Naive thymus-derived CD4-positive, alpha-beta T cell (primary cell): ENCODE results near the gene CLRN3. TPM values are rescaled to one million over a fixed set of nuclear protein-coding genes. Genes with fewer than 3 reads are reported as not detected.

Experiments
- ATAC-seq: fragments of 150-1000 bp; cut with Tn5 transposase; 2 replicates; pipeline ENCODE4 v1.10.0; 2021; ENCODE audit warnings: mild to moderate bottlenecking, moderate library complexity
- CTCF ChIA-PET: fragments of 350-600 bp; sonication (Branson Sonifier 250); formaldehyde crosslinking; loops from one replicate; lab custom pipeline; 2021; ENCODE audit warnings: antibody characterized with exemption; lab: Charles Lee
- POLR2A ChIA-PET: fragments of 350-600 bp; sonication (Branson Sonifier 250); formaldehyde crosslinking; loops from one replicate; lab custom pipeline; 2021; ENCODE audit warnings: antibody characterized with exemption, inconsistent platforms; lab: Charles Lee
- DNase-seq, 9 donors: peaks; one replicate each; pipeline versions ENCODE4 v3.0.0 to v3.0.0-alpha.2; 2020 to 2022; ENCODE audit warnings: mixed read lengths in 1 of 9
- H3K27ac ChIP-seq: one replicate; pipeline ENCODE4 v1.7.0; 2013; ENCODE audit warnings: mild to moderate bottlenecking, low read depth, low read length, moderate library complexity
- H3K27me3 ChIP-seq, 2 donors: one replicate each; pipeline ENCODE4 v1.7.0; 2013; ENCODE audit warnings: low read length in 2 of 2, mild to moderate bottlenecking in 2 of 2, moderate library complexity in 2 of 2; ENCODE audit not compliant: control insufficient read depth in 2 of 2, insufficient read depth in 2 of 2
- H3K36me3 ChIP-seq, 3 experiments: 1 replicate in 2 of 3; 2 replicates in 1 of 3; pipeline ENCODE4 v1.7.0; 2013; ENCODE audit warnings: low read length in 3 of 3, mild to moderate bottlenecking in 3 of 3, moderate library complexity in 1 of 3; ENCODE audit not compliant: insufficient read depth in 3 of 3, control insufficient read depth in 2 of 3
- H3K4me1 ChIP-seq, 2 donors: one replicate each; pipeline ENCODE4 v1.7.0; 2013; ENCODE audit warnings: low read length in 2 of 2, mild to moderate bottlenecking in 2 of 2, moderate library complexity in 1 of 2; ENCODE audit not compliant: control insufficient read depth in 2 of 2, insufficient read depth in 2 of 2
- H3K4me3 ChIP-seq: 2 replicates; pipeline ENCODE4 v1.7.0; 2013; ENCODE audit warnings: mild to moderate bottlenecking, low read length
- H3K9me3 ChIP-seq, 3 experiments: 1 replicate in 2 of 3; 2 replicates in 1 of 3; pipeline ENCODE4 v1.7.0; 2013; ENCODE audit warnings: low read length in 3 of 3; ENCODE audit not compliant: control insufficient read depth in 2 of 3
- H3K27ac Mint-ChIP-seq, 9 donors: one replicate each; pipeline ENCODE4 v1.8.0; 2020 to 2022; ENCODE audit warnings: mixed read lengths in 9 of 9, mild to moderate bottlenecking in 8 of 9, moderate library complexity in 5 of 9, inconsistent platforms in 2 of 9
- H3K27me3 Mint-ChIP-seq, 5 donors: one replicate each; pipeline ENCODE4 v1.8.0; 2021 to 2022; ENCODE audit warnings: mixed read lengths in 5 of 5, mild to moderate bottlenecking in 1 of 5
- H3K36me3 Mint-ChIP-seq, 5 donors: one replicate each; pipeline ENCODE4 v1.8.0; 2020 to 2022; ENCODE audit warnings: mixed read lengths in 5 of 5, mild to moderate bottlenecking in 3 of 5, inconsistent platforms in 1 of 5
- H3K4me1 Mint-ChIP-seq, 7 donors: one replicate each; pipeline ENCODE4 v1.8.0; 2020 to 2022; ENCODE audit warnings: mixed read lengths in 7 of 7, mild to moderate bottlenecking in 3 of 7, inconsistent platforms in 1 of 7
- H3K4me3 Mint-ChIP-seq, 10 donors: one replicate each; pipeline ENCODE4 v1.8.0; 2020 to 2022; ENCODE audit warnings: mild to moderate bottlenecking in 10 of 10, mixed read lengths in 10 of 10, moderate library complexity in 6 of 10, inconsistent platforms in 2 of 10
- H3K9me3 Mint-ChIP-seq, 11 donors: one replicate each; pipeline ENCODE4 v1.8.0; 2020 to 2022; ENCODE audit warnings: mixed read lengths in 11 of 11, mild to moderate bottlenecking in 4 of 11, inconsistent platforms in 1 of 11, moderate library complexity in 1 of 11
- intact Hi-C, 2 donors: fragments of 100-400 bp; cut with micrococcal nuclease; formaldehyde crosslinking; loops; one replicate each; pipeline ENCODE4 v1.15.1; 2023
- polyA plus RNA-seq, 2 donors: library from polyadenylated mRNA; unstranded; fragments of 300-500 nt; fragmentation: Illumina TruSeq; gene quantifications; one replicate each; pipeline ENCODE4 v1.2.3, GENCODE V29; 2021
- total RNA-seq, 6 experiments: library from RNA in 5 of 6; stranded (reverse) in 5 of 6; gene quantifications; 1 replicate in 5 of 6; 2 replicates in 1 of 6; pipeline ENCODE4 v1.2.3 and lab custom pipeline; 2021 to 2026

The CLRN3 gene
- total and polyA plus RNA-seq, 7 experiments from 2014 or later: not detected

GRCh38 chr10:127851661-127852194 lies 41.0 kb downstream of the CLRN3 start:
- ChIA-PET POLR2A (no interaction called here), CTCF (interaction anchor here (0.7 to 1.0 kb wide), 2 partner anchors 129 to 1867 kb away, joined by 3 read pairs; no protein-coding TSS in a partner anchor)
- intact Hi-C loops: loop anchor here (5.0 kb wide), 2 partner anchors 204 to 609 kb away; no protein-coding TSS in a partner anchor
- Histone ChIP-seq H3K27ac (no peak overlapping the region), H3K4me3 (no peak overlapping the region), H3K36me3 (no peaks in the 10 kb centered on the region), H3K9me3 (peaks cover 0 to 5% (median 0%) of the 10 kb centered on the region in 3 experiments), H3K4me1 (peaks cover 0 to 4% of the 10 kb centered on the region in 2 donors), H3K27me3 (no peaks in the 10 kb centered on the region)
- no peak overlapping the region for H3K4me3 Mint-ChIP-seq
- peaks cover 0 to 9% (median 0%) of the 10 kb centered on the region in 11 donors for H3K9me3 Mint-ChIP-seq
- DNase-seq (no peak), ATAC-seq (no peak)
- H3K27me3 Mint-ChIP-seq: peaks cover 0 to 12% (median 7%) of the 10 kb centered on the region in 5 donors
- no peak overlapping the region for H3K27ac Mint-ChIP-seq
- peaks cover 0 to 19% (median 12%) of the 10 kb centered on the region in 7 donors for H3K4me1 Mint-ChIP-seq
- H3K36me3 Mint-ChIP-seq: no peaks in the 10 kb centered on the region

DNA sequence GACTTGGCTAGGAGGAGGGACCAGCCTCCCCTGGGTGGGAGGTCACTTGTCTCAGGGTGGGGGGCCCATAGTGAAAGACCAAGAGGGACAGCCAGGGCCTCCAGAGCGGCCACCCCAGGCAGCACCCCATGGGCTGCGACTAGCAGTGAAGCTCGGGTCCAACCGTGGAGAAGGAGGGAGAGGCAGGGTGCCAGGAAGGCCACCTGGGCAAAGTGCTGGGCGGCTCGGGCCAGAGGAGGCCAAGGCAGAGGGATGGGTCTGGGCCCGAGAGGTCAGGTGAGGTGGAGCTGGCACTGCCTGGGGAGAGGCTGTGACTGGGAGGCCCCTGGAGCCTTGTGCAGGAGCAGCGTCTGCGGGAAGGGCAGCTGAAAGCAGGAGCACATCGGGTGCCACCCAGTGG lies 41.8 kb downstream of the CLRN3 start:
- Mint-ChIP-seq H3K27me3 (peaks cover 0 to 12% (median 7%) of the 10 kb centered on the region in 5 donors), H3K27ac (no peak overlapping the region), H3K9me3 (peaks cover 0 to 9% (median 0%) of the 10 kb centered on the region in 11 donors), H3K4me1 (peaks cover 0 to 27% (median 19%) of the 10 kb centered on the region in 7 donors), H3K36me3 (no peaks in the 10 kb centered on the region), H3K4me3 (no peak overlapping the region)
- ChIA-PET CTCF (no interaction called here), POLR2A (no interaction called here)
- no peaks in the 10 kb centered on the region for H3K36me3 ChIP-seq
- peaks cover 0 to 4% of the 10 kb centered on the region in 2 donors for H3K4me1 ChIP-seq
- no peak overlapping the region for H3K4me3 ChIP-seq
- no peak for DNase-seq
- intact Hi-C loops: loop anchor here (5.0 kb wide), 2 partner anchors 204 to 609 kb away; no protein-coding TSS in a partner anchor
- H3K27ac ChIP-seq: no peak overlapping the region
- no peak for ATAC-seq
- H3K9me3 ChIP-seq: peaks cover 0 to 5% (median 0%) of the 10 kb centered on the region in 3 experiments
- no peaks in the 10 kb centered on the region for H3K27me3 ChIP-seq

GRCh38 chr10:127849921-127850320 lies 42.8 kb downstream of the CLRN3 start:
- H3K4me1 ChIP-seq: peaks cover 0 to 4% of the 10 kb centered on the region in 2 donors
- H3K36me3 Mint-ChIP-seq: no peaks in the 10 kb centered on the region
- H3K9me3 Mint-ChIP-seq: peaks cover 0 to 9% (median 0%) of the 10 kb centered on the region in 11 donors
- H3K4me3 ChIP-seq: no peak overlapping the region
- no peak overlapping the region for H3K4me3 Mint-ChIP-seq
- POLR2A ChIA-PET: no interaction called here
- no peaks in the 10 kb centered on the region for H3K36me3 ChIP-seq
- H3K27me3 ChIP-seq: no peaks in the 10 kb centered on the region
- DNase-seq: no peak
- CTCF ChIA-PET: no interaction called here
- H3K27ac Mint-ChIP-seq: peak overlapping the region in 1 of 9 donors; percentile 54
- peaks cover 0 to 5% (median 0%) of the 10 kb centered on the region in 3 experiments for H3K9me3 ChIP-seq
- H3K27me3 Mint-ChIP-seq: peaks cover 0 to 12% (median 7%) of the 10 kb centered on the region in 5 donors
- ATAC-seq: no peak
- H3K27ac ChIP-seq: no peak overlapping the region
- peaks cover 0 to 27% (median 20%) of the 10 kb centered on the region in 7 donors for H3K4me1 Mint-ChIP-seq
- intact Hi-C loops: loop anchor here (5.0 kb wide), 2 partner anchors 203 to 608 kb away; no protein-coding TSS in a partner anchor

- Mint-ChIP-seq H3K4me1 (peaks cover 0 to 26% (median 20%) of the 10 kb centered on the region in 7 donors), H3K27ac (peak overlapping the region in 1 of 9 donors; percentile 54), H3K9me3 (peaks cover 0 to 9% (median 0%) of the 10 kb centered on the region in 11 donors), H3K36me3 (no peaks in the 10 kb centered on the region), H3K27me3 (peaks cover 0 to 11% (median 7%) of the 10 kb centered on the region in 5 donors), H3K4me3 (no peak overlapping the region)
- Histone ChIP-seq H3K9me3 (peaks cover 0 to 5% (median 0%) of the 10 kb centered on the region in 3 experiments), H3K4me1 (peaks cover 0 to 4% of the 10 kb centered on the region in 2 donors), H3K27ac (no peak overlapping the region), H3K36me3 (no peaks in the 10 kb centered on the region), H3K4me3 (no peak overlapping the region), H3K27me3 (no peaks in the 10 kb centered on the region)
- CTCF ChIA-PET: no interaction called here
- POLR2A ChIA-PET: no interaction called here
- no peak for ATAC-seq
- DNase-seq: no peak
- intact Hi-C loops: no loop called here
These were observed 43.5 kb downstream of the CLRN3 start for GRCh38 chr10:127849224-127849623.

GRCh38 chr10:127848226-127848625 lies 44.5 kb downstream of the CLRN3 start:
- Mint-ChIP-seq H3K4me3 (no peak overlapping the region), H3K4me1 (peaks cover 0 to 22% (median 18%) of the 10 kb centered on the region in 7 donors), H3K27me3 (peaks cover 0 to 3% (median 1%) of the 10 kb centered on the region in 5 donors), H3K27ac (peak overlapping the region in 2 of 9 donors; percentile 73 to 76), H3K9me3 (peaks cover 0 to 9% (median 0%) of the 10 kb centered on the region in 11 donors), H3K36me3 (no peaks in the 10 kb centered on the region)
- no peaks in the 10 kb centered on the region for H3K27me3 ChIP-seq
- ChIA-PET CTCF (no interaction called here), POLR2A (no interaction called here)
- H3K36me3 ChIP-seq: no peaks in the 10 kb centered on the region
- ATAC-seq: peak; percentile 22
- H3K27ac ChIP-seq: no peak overlapping the region
- peaks cover 0 to 5% (median 0%) of the 10 kb centered on the region in 3 experiments for H3K9me3 ChIP-seq
- intact Hi-C loops: no loop called here
- DNase-seq: no peak
- H3K4me1 ChIP-seq: peaks cover 0 to 4% of the 10 kb centered on the region in 2 donors
- H3K4me3 ChIP-seq: no peak overlapping the region

DNA sequence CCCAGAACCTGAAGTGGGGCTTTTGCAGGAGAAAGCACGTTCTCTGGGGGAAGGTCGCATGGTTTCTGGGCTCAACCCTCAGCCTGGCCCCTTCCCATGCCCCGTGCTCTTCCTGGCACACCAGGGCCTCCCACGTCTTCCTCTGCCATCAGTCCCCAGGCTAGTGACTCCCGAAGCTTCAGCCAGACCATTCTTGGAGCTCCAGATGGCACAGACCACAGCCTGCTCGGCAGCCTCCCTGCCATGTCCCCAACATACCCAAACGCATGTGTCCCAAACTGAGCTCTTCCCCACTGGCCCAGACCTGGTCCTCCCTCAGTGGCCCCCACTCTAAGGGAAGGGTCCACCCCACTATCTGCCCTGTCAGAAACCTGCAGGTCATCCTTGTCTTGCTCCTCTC lies 47.0 kb downstream of the CLRN3 start:
- Histone ChIP-seq H3K36me3 (no peaks in the 10 kb centered on the region), H3K9me3 (peaks cover 0 to 5% (median 0%) of the 10 kb centered on the region in 3 experiments), H3K4me3 (no peak overlapping the region), H3K27ac (no peak overlapping the region), H3K4me1 (peaks cover 0 to 4% of the 10 kb centered on the region in 2 donors), H3K27me3 (no peaks in the 10 kb centered on the region)
- DNase-seq (no peak), ATAC-seq (no peak)
- ChIA-PET CTCF (no interaction called here), POLR2A (no interaction called here)
- H3K4me3 Mint-ChIP-seq: no peak overlapping the region
- peaks cover 0 to 4% (median 0%) of the 10 kb centered on the region in 5 donors for H3K27me3 Mint-ChIP-seq
- H3K36me3 Mint-ChIP-seq: no peaks in the 10 kb centered on the region
- H3K4me1 Mint-ChIP-seq: peaks cover 0 to 22% (median 18%) of the 10 kb centered on the region in 7 donors
- H3K27ac Mint-ChIP-seq: no peak overlapping the region
- intact Hi-C loops: no loop called here
- peaks cover 0 to 9% (median 0%) of the 10 kb centered on the region in 11 donors for H3K9me3 Mint-ChIP-seq
